Pancreas (tissue), 10 donors: ENCODE results near the gene ZNF790. TPM values are rescaled to one million over a fixed set of nuclear protein-coding genes. Genes with fewer than 3 reads are reported as not detected.

Source experiments
- ATAC-seq, 4 donors: fragments of 200-7000 bp; cut with Tn5 transposase; one replicate each; pipeline versions ENCODE4 v1.8.0 to v1.9.1; 2020; ENCODE audit warnings: mild to moderate bottlenecking in 4 of 4, moderate library complexity in 4 of 4
- DNase-seq, 6 donors: peaks; one replicate each; pipeline ENCODE4 v3.0.0-alpha.2; 2020
- FAIRE-seq: peaks from 2 replicates; lab custom pipeline; 2012; peaks lifted over from hg19 to GRCh38; lab: Jason Lieb, UNC
- H3K27ac ChIP-seq, 4 donors: fragments of 200-600 bp; sonication (generic); 1 replicate in 3 of 4; 2 replicates in 1 of 4; pipeline versions ENCODE4 v1.5.0 to v1.8.0; 2020
- H3K27me3 ChIP-seq, 4 donors: fragments of 200-600 bp; one replicate each; pipeline ENCODE4 v1.8.0; 2021
- H3K36me3 ChIP-seq, 3 donors: fragments of 200-600 bp; sonication (generic) in 1 of 3; one replicate each; pipeline versions ENCODE4 v1.5.0 to v1.8.0; 2020 to 2021
- H3K4me1 ChIP-seq, 3 donors: fragments of 200-600 bp; one replicate each; pipeline ENCODE4 v1.8.0; 2021
- H3K4me3 ChIP-seq, 4 donors: fragments of 200-600 bp; sonication (generic) in 2 of 4; one replicate each; pipeline versions ENCODE4 v1.5.0 to v1.8.0; 2020 to 2021
- H3K9me3 ChIP-seq, 4 donors: fragments of 200-600 bp; one replicate each; pipeline ENCODE4 v1.8.0; 2021
- WGBS, 2 donors: extraction: QIAGEN DNeasy Blood & Tissue Kit; methylation state at CpG; one replicate each; pipeline ENCODE4 v1.1.7; 2013; 5-methylcytosine and 5-hydroxymethylcytosine counted together
- intact Hi-C, 3 donors: fragments of 100-400 bp; cut with DNase I; formaldehyde crosslinking; loops; one replicate each; pipeline versions ENCODE4 v1.11.1 to v1.14.2; 2022
- polyA plus RNA-seq, 2 donors: library from polyadenylated mRNA; stranded (reverse); fragments of 200-250 nt; gene quantifications; one replicate each; pipeline ENCODE4 v1.2.3, GENCODE V29; 2013
- total RNA-seq, 6 donors: library from RNA; stranded (reverse); fragmentation: NEBNext Ultra II Directional in 4 of 6; extraction: Animal tissue kit (Norgen Biotek cat#: 25700) in 4 of 6; gene quantifications; one replicate each; pipeline versions ENCODE4 v1.2.1 to v1.2.4, GENCODE V29; 2021 to 2023
- TF ChIP-seq, protein P1 (sequence below), 4 donors: fragments of 200-600 bp; sonication (generic) in 3 of 4; IDR thresholded peaks; one replicate each; pipeline versions ENCODE4 v1.5.0 to v1.8.0; 2021; ENCODE audit warnings: antibody characterized with exemption in 4 of 4
- donor health status: healthy with polysubstance abuse.
- donor health status: DM: no; HTN: no; CAD: no; lungs with moderate emphysema.
- donor health status: DM: no; HTN: no; CAD: no.
- donor health status: control.
- donor health status: control.
- donor health status: Bipolar disorder and iron deficiency.
- donor health status: DM: yes; HTN: yes; CAD: no.
- donor health status: DM: no; HTN: no; CAD: no.
- donor health status: DM: no; HTN: no; CAD: no.
- donor health status: DM: yes; HTN: yes; CAD: no.

The ZNF790 gene
- total and polyA plus RNA-seq, 8 donors = 2.0 to 5.1 (median 2.9) TPM

DNA sequence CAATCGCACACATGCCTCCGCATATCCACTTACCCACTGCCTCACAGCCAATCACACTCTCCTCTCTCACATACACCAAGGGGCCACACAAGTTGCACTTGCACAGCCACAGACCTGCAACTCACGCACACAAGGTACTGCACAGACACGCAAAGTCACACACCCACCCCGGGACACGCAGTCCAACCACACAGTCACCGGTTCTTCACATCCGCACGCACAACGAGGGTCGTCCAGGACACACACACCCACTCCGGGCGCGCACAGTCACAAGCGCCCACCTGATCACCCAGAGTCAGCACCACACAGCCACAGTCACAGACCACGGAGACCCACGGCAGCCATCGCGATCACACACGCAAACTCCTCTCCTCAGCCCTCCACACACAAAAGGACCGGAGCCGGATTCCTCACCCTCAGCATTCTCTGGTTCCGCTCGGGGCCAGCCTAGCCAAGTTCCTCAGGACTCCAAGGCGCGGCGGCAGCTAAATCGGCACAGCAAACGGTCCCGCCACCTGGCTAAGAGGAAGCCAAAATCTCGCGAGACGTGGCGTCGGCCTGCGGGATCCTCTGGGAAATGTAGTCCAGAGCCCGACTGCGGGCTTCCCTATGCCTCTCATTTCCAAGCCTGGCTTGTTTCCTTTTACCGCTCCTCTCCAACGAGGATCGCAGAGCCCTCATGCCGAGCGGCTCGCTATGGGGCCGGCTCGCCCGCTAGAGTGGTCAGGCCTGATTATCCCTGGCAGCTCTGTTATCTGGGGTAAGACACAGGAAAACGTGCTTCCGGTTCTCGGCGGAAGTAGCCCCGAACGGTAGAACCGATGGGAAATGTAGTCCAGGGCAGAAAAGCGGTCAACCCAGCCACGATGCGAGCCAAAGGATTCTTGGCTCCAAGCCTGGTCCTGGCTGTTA is 65.6 kb downstream of the ZNF790 start, which contains the start of gene ZNF850:
Gene ZNF850, minus strand, starts transcription at position 497 of the 912 bp plus-strand sequence. CDS start 10,201 bp downstream, outside the sequence.
- DNase-seq (peak; percentile 90 to 98 (median 94)), FAIRE-seq (peak; percentile 9), ATAC-seq (peak; percentile 96 to 99 (median 98))
- TF ChIP-seq, protein P1, sequence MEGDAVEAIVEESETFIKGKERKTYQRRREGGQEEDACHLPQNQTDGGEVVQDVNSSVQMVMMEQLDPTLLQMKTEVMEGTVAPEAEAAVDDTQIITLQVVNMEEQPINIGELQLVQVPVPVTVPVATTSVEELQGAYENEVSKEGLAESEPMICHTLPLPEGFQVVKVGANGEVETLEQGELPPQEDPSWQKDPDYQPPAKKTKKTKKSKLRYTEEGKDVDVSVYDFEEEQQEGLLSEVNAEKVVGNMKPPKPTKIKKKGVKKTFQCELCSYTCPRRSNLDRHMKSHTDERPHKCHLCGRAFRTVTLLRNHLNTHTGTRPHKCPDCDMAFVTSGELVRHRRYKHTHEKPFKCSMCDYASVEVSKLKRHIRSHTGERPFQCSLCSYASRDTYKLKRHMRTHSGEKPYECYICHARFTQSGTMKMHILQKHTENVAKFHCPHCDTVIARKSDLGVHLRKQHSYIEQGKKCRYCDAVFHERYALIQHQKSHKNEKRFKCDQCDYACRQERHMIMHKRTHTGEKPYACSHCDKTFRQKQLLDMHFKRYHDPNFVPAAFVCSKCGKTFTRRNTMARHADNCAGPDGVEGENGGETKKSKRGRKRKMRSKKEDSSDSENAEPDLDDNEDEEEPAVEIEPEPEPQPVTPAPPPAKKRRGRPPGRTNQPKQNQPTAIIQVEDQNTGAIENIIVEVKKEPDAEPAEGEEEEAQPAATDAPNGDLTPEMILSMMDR (IDR thresholded peaks at IDR 0.05) = no peak
- H3K9me3 ChIP-seq = no peaks in the 10 kb centered on the region
- no peaks in the 10 kb centered on the region for H3K27me3 ChIP-seq
- intact Hi-C loops = no loop called here
- peak within 1 kb of the TSS; percentile 57 to 77 (median 69) for H3K4me3 ChIP-seq
- no peaks in the 10 kb centered on the region for H3K36me3 ChIP-seq
- 0 to 1% methylated on average over 57 of the region's 57 CpGs for WGBS, 2 donors
- peaks cover 0 to 8% (median 3%) of the 10 kb centered on the region in 3 donors for H3K4me1 ChIP-seq
- peak within 1 kb of the TSS; percentile 17 to 74 (median 60) for H3K27ac ChIP-seq

DNA sequence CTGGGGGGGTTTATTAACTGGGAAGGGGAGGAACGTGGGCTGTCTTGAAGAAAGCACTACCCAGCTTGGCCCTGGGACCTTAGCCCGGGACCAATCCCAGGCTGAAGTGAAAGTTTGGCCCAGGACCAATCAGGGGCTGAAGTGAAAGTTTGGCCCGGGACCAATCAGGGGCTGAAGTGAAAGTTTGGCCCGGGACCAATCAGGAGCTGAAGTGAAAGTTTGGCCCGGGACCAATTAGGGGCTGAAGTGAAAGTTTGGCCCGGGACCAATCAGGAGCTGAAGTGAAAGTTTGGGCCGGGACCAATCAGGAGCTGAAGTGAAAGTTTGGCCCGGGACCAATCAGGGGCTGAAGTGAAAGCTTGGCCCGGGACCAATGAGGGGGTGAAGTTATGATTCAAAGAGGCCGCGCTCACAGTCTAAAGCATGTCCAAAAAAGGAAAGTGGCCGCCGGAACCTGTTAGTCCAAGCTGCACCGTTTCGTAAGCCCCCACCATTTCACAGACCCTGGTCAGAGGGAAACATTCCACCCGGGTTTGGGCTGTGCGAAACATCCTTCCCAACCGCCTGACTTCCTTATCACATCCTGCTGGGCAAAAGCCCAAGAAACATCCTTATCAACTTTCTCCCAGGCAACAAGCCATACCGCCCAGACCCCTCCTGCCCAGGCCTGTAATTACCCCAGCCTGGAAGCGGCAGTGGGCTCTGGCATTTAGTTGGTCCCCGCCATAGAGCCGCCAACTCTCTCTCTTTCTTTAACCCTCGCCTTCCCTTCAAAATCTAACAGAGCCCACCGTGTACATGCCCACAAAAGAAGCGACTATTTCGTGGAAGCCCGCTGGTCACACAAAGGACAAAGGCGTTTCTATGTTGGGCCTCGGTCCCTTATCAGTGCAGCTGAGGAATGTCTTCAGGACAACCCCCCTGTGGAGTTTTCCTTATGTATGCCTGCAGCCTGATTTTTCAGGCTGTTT is 66.6 kb downstream of the ZNF790 start:
- H3K27me3 ChIP-seq = no peaks in the 10 kb centered on the region
- H3K4me1 ChIP-seq = peaks cover 0 to 8% (median 3%) of the 10 kb centered on the region in 3 donors
- DNase-seq (peak in 5 of 6 donors; percentile 46 to 57 (median 54)), FAIRE-seq (peak; percentile 64), ATAC-seq (peak in 3 of 4 donors; percentile 21 to 42 (median 27))
- no peaks in the 10 kb centered on the region for H3K36me3 ChIP-seq
- H3K4me3 ChIP-seq = peak overlapping the region; percentile 57 to 77 (median 69)
- intact Hi-C loops = no loop called here
- H3K27ac ChIP-seq = peak overlapping the region; percentile 17 to 74 (median 60)
- WGBS, 2 donors = 1 to 2% methylated on average over 29 of the region's 29 CpGs
- TF ChIP-seq, protein P1 (IDR thresholded peaks at IDR 0.05) = no peak
- no peaks in the 10 kb centered on the region for H3K9me3 ChIP-seq

Other genes with a start within 250 kb of the ZNF790 start
- 1 to 10 TPM; 1.8 to 5.4 (median 2.1) TPM for gene ZNF382, start 233.1 kb downstream of the ZNF790 start, total RNA-seq
- 1 to 10 TPM; 1.3 to 2.2 TPM for gene ZNF382, start 233.1 kb downstream of the ZNF790 start, polyA plus RNA-seq
- 1 to 10 TPM; 1.8 to 4.9 (median 3.1) TPM for gene ZNF461, start 171.6 kb downstream of the ZNF790 start, total RNA-seq
- 1 to 10 TPM; 2.9 to 4.5 TPM for gene ZNF461, start 171.6 kb downstream of the ZNF790 start, polyA plus RNA-seq
- 1 to 10 TPM; 1.4 to 4.2 (median 1.9) TPM for gene ZNF567, start 150.8 kb downstream of the ZNF790 start, total RNA-seq
- 1 to 10 TPM; 1.2 to 2.8 TPM for gene ZNF567, start 150.8 kb downstream of the ZNF790 start, polyA plus RNA-seq
- 1 to 10 TPM in 5 of 6 donors, under 1 TPM in 1; 0.97 to 2.4 (median 1.7) TPM for gene ZNF850, start 65.6 kb downstream of the ZNF790 start, total RNA-seq
- under 1 TPM; 0.34 to 0.45 TPM for gene ZNF850, start 65.6 kb downstream of the ZNF790 start, polyA plus RNA-seq
- 1 to 10 TPM; 1.4 to 3.8 (median 2.0) TPM for gene ZNF345, start 12.5 kb upstream of the ZNF790 start, total RNA-seq
- gene ZNF345, start 12.5 kb upstream of the ZNF790 start, polyA plus RNA-seq = 1 to 10 TPM; 2.2 to 2.7 TPM
- 1 to 10 TPM in 4 of 6 donors, under 1 TPM in 2; 0.65 to 1.8 (median 1.2) TPM for gene ZNF829, start 77.9 kb upstream of the ZNF790 start, total RNA-seq
- gene ZNF829, start 77.9 kb upstream of the ZNF790 start, polyA plus RNA-seq = under 1 TPM; 0.53 to 0.89 TPM
- 1 to 10 TPM; 3.1 to 7.3 (median 5.0) TPM for gene ZNF568, start 77.9 kb upstream of the ZNF790 start, total RNA-seq
- 1 to 10 TPM; 3.6 to 4.6 TPM for gene ZNF568, start 77.9 kb upstream of the ZNF790 start, polyA plus RNA-seq
- gene ZNF420, start 240.0 kb upstream of the ZNF790 start, total RNA-seq = 1 to 10 TPM; 3.0 to 6.9 (median 4.8) TPM
- 1 to 10 TPM; 2.1 to 5.1 TPM for gene ZNF420, start 240.0 kb upstream of the ZNF790 start, polyA plus RNA-seq